MM.1S (cell line): ENCODE results near the gene ILF2.

Experiments
- CTCF ChIP-seq: fragments of 300-600 bp; sonication (generic); IDR thresholded peaks from 2 replicates; pipeline ENCODE4 v1.5.1; 2016; ENCODE audit warnings: antibody characterized with exemption, low read length, mixed read lengths
- EZH2 ChIP-seq: fragments of 300-600 bp; sonication (generic); optimal IDR thresholded peaks from 2 replicates; pipeline ENCODE3; 2017; ENCODE audit warnings: low read depth, mild to moderate bottlenecking, antibody characterized with exemption, low read length, mixed read lengths
- EZH2phosphoT487 ChIP-seq: fragments of 300-600 bp; sonication (generic); IDR thresholded peaks from 2 replicates; pipeline ENCODE4 v1.6.1; 2018; ENCODE audit warnings: antibody characterized with exemption, low read length

GRCh38 chr1:153623101-153623500 lies 47.7 kb downstream of the ILF2 start:
- no peak for TF ChIP-seq CTCF
- no peak for TF ChIP-seq EZH2phosphoT487
- no peak for TF ChIP-seq EZH2
